ENCODE data around the gene CCDC86. TPM values are rescaled to one million over a fixed set of nuclear protein-coding genes. Genes with fewer than 3 reads are reported as not detected.

CCDC86 gene
- total RNA-seq, 2 experiments from 2014 or later: 8.0 to 9.0 TPM

GRCh38 chr11:60876168-60876485, 34.2 kb downstream of the CCDC86 start:
- Mint-ChIP-seq H3K4me1 (ENCODE audit: low read depth) (peaks cover 7% of the 10 kb centered on the region), H3K27me3 (no peaks in the 10 kb centered on the region), H3K4me3 (no peak overlapping the region), H3K27ac (no peak overlapping the region), H3K9me3 (no peaks in the 10 kb centered on the region), H3K36me3 (ENCODE audit: low read depth) (peaks cover 40% of the 10 kb centered on the region)
- no peak for TF ChIP-seq CTCF (IDR thresholded peaks at IDR 0.05)
- Histone ChIP-seq H3K4me3 (ENCODE audit: low read length) (no peak overlapping the region), H3K9me3 (ENCODE audit: control insufficient read depth in 1 of 2, insufficient read depth in 1 of 2, low read length in 2 of 2) (no peaks in the 10 kb centered on the region), H3K27me3 (ENCODE audit: control insufficient read depth in 1 of 2, insufficient read depth in 2 of 2, low read length in 2 of 2) (no peaks in the 10 kb centered on the region), H3K27ac (ENCODE audit: low read depth in 1 of 2, low read length in 2 of 2) (no peak overlapping the region), H3K4me1 (ENCODE audit: insufficient read depth, low read length) (peaks cover 14% of the 10 kb centered on the region), H3K36me3 (ENCODE audit: insufficient read depth, low read length) (peaks cover 30% of the 10 kb centered on the region)
- intact Hi-C loops (cut with DNase I, micrococcal nuclease): no loop called here
- ChIA-PET POLR2A (interaction anchor here (1.1 kb wide), 1 partner anchor 51 kb away, joined by 3 read pairs; no protein-coding TSS in a partner anchor), CTCF (no interaction called here)
- ATAC-seq (ENCODE audit: poor library complexity) (no peak), DNase-seq (no peak)

- TF ChIP-seq CTCF (IDR thresholded peaks at IDR 0.05): no peak
- Histone ChIP-seq H3K36me3 (ENCODE audit: insufficient read depth, low read length) (peaks cover 30% of the 10 kb centered on the region), H3K4me3 (ENCODE audit: low read length) (no peak overlapping the region), H3K9me3 (ENCODE audit: control insufficient read depth in 1 of 2, insufficient read depth in 1 of 2, low read length in 2 of 2) (no peaks in the 10 kb centered on the region), H3K27me3 (ENCODE audit: control insufficient read depth in 1 of 2, insufficient read depth in 2 of 2, low read length in 2 of 2) (no peaks in the 10 kb centered on the region), H3K4me1 (ENCODE audit: insufficient read depth, low read length) (no peaks in the 10 kb centered on the region), H3K27ac (ENCODE audit: low read depth in 1 of 2, low read length in 2 of 2) (no peak overlapping the region)
- H3K36me3 Mint-ChIP-seq (ENCODE audit: low read depth): peaks cover 63% of the 10 kb centered on the region
- POLR2A ChIA-PET: no interaction called here
- DNase-seq: no peak
- no peaks in the 10 kb centered on the region for H3K9me3 Mint-ChIP-seq
- no peaks in the 10 kb centered on the region for H3K4me1 Mint-ChIP-seq (ENCODE audit: low read depth)
- no peak for ATAC-seq (ENCODE audit: poor library complexity)
- intact Hi-C loops (cut with DNase I, micrococcal nuclease): no loop called here
- CTCF ChIA-PET: interaction anchor here (1.5 kb wide), 1 partner anchor 48 kb away, joined by 3 read pairs; no protein-coding TSS in a partner anchor
- H3K27me3 Mint-ChIP-seq: no peaks in the 10 kb centered on the region
- no peak overlapping the region for H3K4me3 Mint-ChIP-seq
- no peak overlapping the region for H3K27ac Mint-ChIP-seq
Observed at GRCh38 chr11:60878245-60879101, 36.6 kb downstream of the CCDC86 start.

GRCh38 chr11:60879104-60879503, 37.2 kb downstream of the CCDC86 start:
- peaks cover 69% of the 10 kb centered on the region for H3K36me3 Mint-ChIP-seq (ENCODE audit: low read depth)
- no peaks in the 10 kb centered on the region for H3K4me1 Mint-ChIP-seq (ENCODE audit: low read depth)
- H3K4me3 Mint-ChIP-seq: no peak overlapping the region
- H3K27me3 Mint-ChIP-seq: no peaks in the 10 kb centered on the region
- TF ChIP-seq CTCF (IDR thresholded peaks at IDR 0.05): no peak
- ChIA-PET CTCF (interaction anchor here (1.5 kb wide), 1 partner anchor 49 kb away, joined by 3 read pairs; no protein-coding TSS in a partner anchor), POLR2A (no interaction called here)
- H3K4me1 ChIP-seq (ENCODE audit: insufficient read depth, low read length): no peaks in the 10 kb centered on the region
- H3K27ac Mint-ChIP-seq: no peak overlapping the region
- no peaks in the 10 kb centered on the region for H3K9me3 Mint-ChIP-seq
- DNase-seq: no peak
- no peaks in the 10 kb centered on the region for H3K27me3 ChIP-seq (ENCODE audit: control insufficient read depth in 1 of 2, insufficient read depth in 2 of 2, low read length in 2 of 2)
- H3K9me3 ChIP-seq (ENCODE audit: control insufficient read depth in 1 of 2, insufficient read depth in 1 of 2, low read length in 2 of 2): no peaks in the 10 kb centered on the region
- H3K36me3 ChIP-seq (ENCODE audit: insufficient read depth, low read length): peaks cover 30% of the 10 kb centered on the region
- H3K4me3 ChIP-seq (ENCODE audit: low read length): no peak overlapping the region
- intact Hi-C loops (cut with DNase I, micrococcal nuclease): no loop called here
- ATAC-seq (ENCODE audit: poor library complexity): no peak
- H3K27ac ChIP-seq (ENCODE audit: low read depth in 1 of 2, low read length in 2 of 2): no peak overlapping the region

Measured in CD4-positive, alpha-beta T cell (primary cell).